ENCODE measurements around the gene TMEM92.

- no peak for TF ChIP-seq POLR2A (IDR thresholded peaks at IDR 0.05; ENCODE audit: low read depth, low read length)
- TF ChIP-seq POLR2AphosphoS5 (IDR thresholded peaks at IDR 0.05; ENCODE audit: low read depth, low read length): no peak
Observed at GRCh38 chr17:50248255-50248654, 26.0 kb upstream of the TMEM92 start.
